Bone marrow (tissue), 2 donors: ENCODE results near the gene HEG1.
"Not testable (repeated sequence)": the region's sequence is repeated elsewhere in the genome, so short reads cannot be mapped to it uniquely, and the experiment has no call there.

Experiments
- DNase-seq, 2 donors: peaks; one replicate each; lab custom pipeline; 2025; lab: John Stamatoyannopoulos, UW

The HEG1 gene

GRCh38 chr3:124986192-124987143, 69.3 kb downstream of the HEG1 start:
- no peak for DNase-seq

- DNase-seq: no peak
These were observed 70.4 kb downstream of the HEG1 start for GRCh38 chr3:124985349-124985748.

GRCh38 chr3:124984754-124985153, 71.0 kb downstream of the HEG1 start:
- no peak for DNase-seq

GRCh38 chr3:124982855-124983254, 72.9 kb downstream of the HEG1 start:
- no peak for DNase-seq

- DNase-seq: no peak
These were observed 74.3 kb downstream of the HEG1 start for GRCh38 chr3:124981472-124981871.

GRCh38 chr3:124978627-124979026, 77.2 kb downstream of the HEG1 start:
- no peak for DNase-seq

GRCh38 chr3:124976383-124976782, 79.4 kb downstream of the HEG1 start:
- no peak for DNase-seq

GRCh38 chr3:124974691-124975090, 81.1 kb downstream of the HEG1 start:
- no peak for DNase-seq

- no peak for DNase-seq
These were observed 82.5 kb downstream of the HEG1 start for GRCh38 chr3:124973290-124973689.

GRCh38 chr3:124972457-124972856, 83.3 kb downstream of the HEG1 start:
- DNase-seq: no peak

- no peak for DNase-seq
These were observed 85.7 kb downstream of the HEG1 start for GRCh38 chr3:124969963-124970722.

- DNase-seq: no peak
These were observed 86.6 kb downstream of the HEG1 start for GRCh38 chr3:124969190-124969589.

- no peak for DNase-seq
These were observed 87.8 kb downstream of the HEG1 start for GRCh38 chr3:124967964-124968363.

GRCh38 chr3:124966521-124967445, 89.0 kb downstream of the HEG1 start:
- DNase-seq: no peak

GRCh38 chr3:124965413-124965812, 90.4 kb downstream of the HEG1 start:
- no peak for DNase-seq

- DNase-seq: no peak
These were observed 91.4 kb downstream of the HEG1 start for GRCh38 chr3:124964387-124964786.

- DNase-seq: no peak
These were observed 92.0 kb downstream of the HEG1 start for GRCh38 chr3:124963755-124964154.

GRCh38 chr3:124962403-124962940, 93.3 kb downstream of the HEG1 start:
- DNase-seq: no peak

GRCh38 chr3:124960698-124961097, 95.1 kb downstream of the HEG1 start:
- no peak for DNase-seq

- DNase-seq: no peak
These were observed 95.7 kb downstream of the HEG1 start for GRCh38 chr3:124960105-124960504.

GRCh38 chr3:124957951-124958350, 97.8 kb downstream of the HEG1 start:
- not testable (repeated sequence) for DNase-seq
